ENCODE results near the gene VAMP8.
"Not testable (repeated sequence)": the region's sequence is repeated elsewhere in the genome, so short reads cannot be mapped to it uniquely, and the experiment has no call there.

VAMP8 gene

GRCh38 chr2:85583667-85584353, 6.4 kb downstream of the VAMP8 start:
- no peak for DNase-seq

- no peak for DNase-seq
These were observed 7.0 kb downstream of the VAMP8 start, which contains the start of gene VAMP5 for GRCh38 chr2:85584354-85584856. Gene VAMP5 (plus strand): TSS chr2:85584431. CDS start chr2:85584491, 60 bp downstream.

- peak; percentile 52 for DNase-seq
These were observed 7.7 kb downstream of the VAMP8 start for GRCh38 chr2:85584857-85585780.

GRCh38 chr2:85585781-85586105, 8.4 kb downstream of the VAMP8 start:
- peak; percentile 69 for DNase-seq

- DNase-seq: no peak
These were observed 10.8 kb downstream of the VAMP8 start for GRCh38 chr2:85588236-85588635.

- no peak for DNase-seq
These were observed 11.3 kb downstream of the VAMP8 start for GRCh38 chr2:85588645-85589044.

GRCh38 chr2:85589181-85589580, 11.8 kb downstream of the VAMP8 start:
- no peak for DNase-seq

GRCh38 chr2:85589982-85590791, 12.8 kb downstream of the VAMP8 start:
- DNase-seq: peak; percentile 92

- DNase-seq: no peak
These were observed 13.6 kb downstream of the VAMP8 start for GRCh38 chr2:85590950-85591349.

GRCh38 chr2:85591563-85591962, 14.2 kb downstream of the VAMP8 start:
- DNase-seq: no peak

- DNase-seq: not testable (repeated sequence)
These were observed 14.9 kb downstream of the VAMP8 start for GRCh38 chr2:85592299-85592698.

GRCh38 chr2:85593023-85593422, 15.6 kb downstream of the VAMP8 start:
- no peak for DNase-seq

- no peak for DNase-seq
These were observed 17.4 kb downstream of the VAMP8 start for GRCh38 chr2:85594715-85595300.

GRCh38 chr2:85595301-85596025, 18.1 kb downstream of the VAMP8 start, which contains the start of gene RNF181:
Gene RNF181 (plus strand): TSS chr2:85595745. CDS start chr2:85595764, 19 bp downstream.
- DNase-seq: peak; percentile 99

- DNase-seq: no peak
These were observed 18.6 kb downstream of the VAMP8 start for GRCh38 chr2:85596026-85596333.

- no peak for DNase-seq
These were observed 19.2 kb downstream of the VAMP8 start for GRCh38 chr2:85596486-85597143.

- DNase-seq: no peak
These were observed 19.9 kb downstream of the VAMP8 start for GRCh38 chr2:85597241-85597640.

- DNase-seq: no peak
These were observed 21.4 kb downstream of the VAMP8 start for GRCh38 chr2:85598594-85599340.

GRCh38 chr2:85599468-85600234, 22.3 kb downstream of the VAMP8 start:
- no peak for DNase-seq

GRCh38 chr2:85600235-85600575, 22.8 kb downstream of the VAMP8 start:
- no peak for DNase-seq
